SKM-1 (cell line): ENCODE measurements around the gene TSHR.

Experiments
- DNase-seq: peaks from one replicate; lab custom pipeline; 2025; ENCODE audit not compliant: unreplicated experiment; lab: John Stamatoyannopoulos, UW

TSHR gene

GRCh38 chr14:81170829-81171195 is 215.4 kb downstream of the TSHR start:
- no peak for DNase-seq

DNA sequence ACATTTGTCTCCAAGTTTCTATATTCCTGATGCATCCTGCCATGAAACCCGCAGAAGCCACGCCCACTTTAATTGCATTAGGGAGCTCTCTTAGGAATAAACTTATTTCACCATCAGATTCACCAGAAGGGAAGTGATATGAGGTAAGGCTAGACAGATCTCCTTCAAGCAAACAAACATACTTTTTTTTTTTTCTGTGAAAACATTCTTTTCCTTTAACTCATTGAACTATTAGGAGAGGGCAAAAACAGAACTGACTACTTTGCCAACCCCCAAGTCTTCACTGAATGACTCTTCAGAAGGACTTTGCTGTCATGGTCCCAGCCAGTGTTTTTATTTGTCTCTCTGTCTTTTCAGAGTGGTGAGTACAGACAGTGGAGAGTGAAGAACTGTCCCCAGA is 216.9 kb downstream of the TSHR start:
- no peak for DNase-seq

GRCh38 chr14:81172881-81173280 is 217.5 kb downstream of the TSHR start:
- no peak for DNase-seq

DNA sequence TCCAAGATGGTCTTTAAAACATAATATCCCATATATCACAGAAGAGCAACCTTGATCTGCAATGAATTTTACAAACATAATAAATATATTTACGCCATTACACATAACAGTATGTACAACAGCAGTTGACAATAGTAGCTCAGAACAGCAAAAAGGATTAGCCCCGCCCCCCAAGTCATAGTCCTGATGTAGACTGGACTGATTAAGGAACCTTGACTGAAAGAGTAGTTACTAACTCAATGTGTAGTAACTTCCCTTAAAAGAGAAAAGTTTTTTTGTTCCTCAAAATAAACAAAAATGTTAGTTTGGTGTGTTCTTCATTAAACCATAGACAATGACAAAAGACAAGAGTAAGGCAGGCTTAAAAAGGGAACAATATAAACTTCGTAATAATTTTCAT is 220.8 kb downstream of the TSHR start:
- no peak for DNase-seq

DNA sequence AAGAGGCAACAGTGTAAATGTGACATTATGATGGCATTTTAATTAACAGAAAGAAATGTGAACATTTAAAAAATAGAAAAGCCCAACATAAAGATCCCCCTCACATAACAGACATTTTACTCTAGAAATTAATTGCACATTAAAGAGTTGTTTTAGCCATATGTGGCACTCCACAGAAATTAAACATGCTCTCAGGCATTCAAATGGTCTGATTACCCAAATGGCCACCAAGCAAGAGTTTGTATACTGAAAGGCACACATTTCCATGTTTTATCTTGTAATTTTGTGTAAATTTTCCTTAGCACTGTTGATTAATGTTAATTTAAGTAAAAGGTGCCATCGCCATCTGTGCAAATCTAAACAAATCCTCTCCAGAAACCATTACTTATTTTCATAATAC is 221.8 kb downstream of the TSHR start:
- DNase-seq: no peak

- no peak for DNase-seq
Measured at GRCh38 chr14:81178063-81178462, 222.6 kb downstream of the TSHR start.

GRCh38 chr14:81179631-81180030 is 224.2 kb downstream of the TSHR start:
- no peak for DNase-seq

GRCh38 chr14:81187832-81188522 is 232.6 kb downstream of the TSHR start:
- no peak for DNase-seq

DNA sequence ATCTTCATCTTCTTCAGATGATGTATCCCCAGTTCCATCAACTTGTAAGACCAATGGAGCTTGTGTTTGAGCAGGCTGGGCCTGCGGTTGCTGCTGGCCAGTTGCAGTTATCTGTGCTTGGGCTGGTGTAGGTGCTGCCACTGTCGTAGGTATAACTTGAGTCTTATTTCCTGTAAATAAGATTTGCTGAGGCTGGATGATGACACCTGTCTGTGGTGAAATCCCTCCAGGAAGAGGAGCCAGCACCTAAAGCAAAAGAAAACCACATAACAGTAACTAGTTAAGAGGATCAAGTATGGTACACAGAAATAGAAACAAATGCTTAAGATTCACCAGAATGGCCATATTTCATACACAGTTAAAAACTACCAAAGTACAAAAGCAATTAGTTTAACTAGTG is 237.2 kb downstream of the TSHR start:
- no peak for DNase-seq

DNA sequence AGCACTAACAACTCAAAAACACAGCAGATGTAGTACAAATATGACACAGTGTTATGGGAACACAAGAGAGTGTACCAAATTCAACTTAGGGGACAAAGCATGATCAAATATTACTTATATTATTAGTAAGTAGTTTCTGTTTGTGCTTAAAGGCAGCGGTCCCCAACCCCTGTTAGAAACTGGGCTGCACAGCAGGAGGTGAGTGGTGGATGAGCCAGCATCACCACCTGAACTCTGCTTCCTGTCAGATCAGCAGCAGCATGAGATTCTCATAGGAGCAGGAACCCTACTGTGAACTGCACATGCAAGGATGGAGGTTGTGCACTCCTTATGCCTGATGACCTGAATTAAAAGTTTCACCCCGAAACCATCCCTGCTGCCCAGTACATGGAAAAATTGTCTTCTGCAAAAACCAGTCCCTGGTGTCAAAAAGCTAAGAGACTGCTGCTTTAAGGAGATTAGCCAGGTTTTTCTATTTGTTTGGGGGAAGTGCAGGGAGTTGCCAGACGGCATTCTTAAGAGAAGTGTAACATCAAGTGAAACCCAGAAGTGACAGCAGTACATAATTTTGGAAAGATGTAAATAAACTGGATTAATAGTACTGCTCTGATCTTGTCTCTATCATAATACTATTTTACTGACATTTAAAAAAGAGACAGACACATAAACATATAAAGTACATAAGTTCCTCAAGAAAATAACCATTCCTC is 238.7 kb downstream of the TSHR start:
- no peak for DNase-seq
